Measurements from ENCODE around the gene SIVA1. TPM values are rescaled to one million over a fixed set of nuclear protein-coding genes. Genes with fewer than 3 reads are reported as not detected.
A peak's percentile ranks its signal among the peaks of the same experiment; 100 is the strongest.

The SIVA1 gene
- polyA plus RNA-seq, 4 donors, result 49.7 to 103 (median 58.3) TPM

- peak; percentile 71 to 79 (median 73) for DNase-seq (ENCODE audit: low read depth in 4 of 4, low spot score in 3 of 4)
Observed at GRCh38 chr14:104768437-104769323, 15.7 kb downstream of the SIVA1 start.

GRCh38 chr14:104769324-104770071, 16.6 kb downstream of the SIVA1 start:
- DNase-seq (ENCODE audit: low read depth in 4 of 4, low spot score in 3 of 4), result no peak

- no peak for DNase-seq (ENCODE audit: low read depth in 4 of 4, low spot score in 3 of 4)
Observed at GRCh38 chr14:104770072-104770579, 17.2 kb downstream of the SIVA1 start.

GRCh38 chr14:104770851-104771272, 17.9 kb downstream of the SIVA1 start:
- DNase-seq (ENCODE audit: low read depth in 4 of 4, low spot score in 3 of 4), result no peak

GRCh38 chr14:104771374-104771773, 18.4 kb downstream of the SIVA1 start:
- no peak for DNase-seq (ENCODE audit: low read depth in 4 of 4, low spot score in 3 of 4)

GRCh38 chr14:104771918-104772706, 19.2 kb downstream of the SIVA1 start:
- DNase-seq (ENCODE audit: low read depth in 4 of 4, low spot score in 3 of 4), result no peak

GRCh38 chr14:104772707-104773504, 20.0 kb downstream of the SIVA1 start:
- no peak for DNase-seq (ENCODE audit: low read depth in 4 of 4, low spot score in 3 of 4)

- no peak for DNase-seq (ENCODE audit: low read depth in 4 of 4, low spot score in 3 of 4)
Observed at GRCh38 chr14:104773505-104774452, 20.8 kb downstream of the SIVA1 start.

GRCh38 chr14:104774453-104775072, 21.6 kb downstream of the SIVA1 start:
- DNase-seq (ENCODE audit: low read depth in 4 of 4, low spot score in 3 of 4), result no peak

- DNase-seq (ENCODE audit: low read depth in 4 of 4, low spot score in 3 of 4), result no peak
Observed at GRCh38 chr14:104775073-104775489, 22.1 kb downstream of the SIVA1 start.

GRCh38 chr14:104776481-104776880, 23.5 kb downstream of the SIVA1 start:
- DNase-seq (ENCODE audit: low read depth in 4 of 4, low spot score in 3 of 4), result no peak

GRCh38 chr14:104776961-104777807, 24.2 kb downstream of the SIVA1 start:
- no peak for DNase-seq (ENCODE audit: low read depth in 4 of 4, low spot score in 3 of 4)

- no peak for DNase-seq (ENCODE audit: low read depth in 4 of 4, low spot score in 3 of 4)
Observed at GRCh38 chr14:104777808-104778249, 24.9 kb downstream of the SIVA1 start.

- DNase-seq (ENCODE audit: low read depth in 4 of 4, low spot score in 3 of 4), result no peak
Observed at GRCh38 chr14:104778694-104779331, 25.9 kb downstream of the SIVA1 start.

GRCh38 chr14:104779776-104780512, 27.0 kb downstream of the SIVA1 start:
- no peak for DNase-seq (ENCODE audit: low read depth in 4 of 4, low spot score in 3 of 4)

- no peak for DNase-seq (ENCODE audit: low read depth in 4 of 4, low spot score in 3 of 4)
Observed at GRCh38 chr14:104780513-104781030, 27.6 kb downstream of the SIVA1 start.
